Ovary (tissue), 3 donors: ENCODE results near the gene SIGLEC1.

Experiments used
- EP300 ChIP-seq: sonication (generic); formaldehyde crosslinking; IDR thresholded peaks from one replicate; pipeline ENCODE4 v1.6.1; 2017; ENCODE audit warnings: antibody characterized with exemption
- POLR2A ChIP-seq: fragments of 450-650 bp; IDR thresholded peaks from one replicate; pipeline ENCODE4 v1.6.1; 2017; ENCODE audit warnings: antibody characterized with exemption, mild to moderate bottlenecking, moderate library complexity
- TF ChIP-seq, protein P1 (sequence below), 3 donors: fragments of 450-650 bp in 2 of 3; fragments of 200-600 bp in 1 of 3; IDR thresholded peaks; one replicate each; pipeline versions ENCODE4 v1.5.1 to v1.8.0; 2016 to 2022; ENCODE audit warnings: antibody characterized with exemption in 3 of 3, mild to moderate bottlenecking in 1 of 3
- donor health status: DM: no; HTN: no; CAD: no.

DNA sequence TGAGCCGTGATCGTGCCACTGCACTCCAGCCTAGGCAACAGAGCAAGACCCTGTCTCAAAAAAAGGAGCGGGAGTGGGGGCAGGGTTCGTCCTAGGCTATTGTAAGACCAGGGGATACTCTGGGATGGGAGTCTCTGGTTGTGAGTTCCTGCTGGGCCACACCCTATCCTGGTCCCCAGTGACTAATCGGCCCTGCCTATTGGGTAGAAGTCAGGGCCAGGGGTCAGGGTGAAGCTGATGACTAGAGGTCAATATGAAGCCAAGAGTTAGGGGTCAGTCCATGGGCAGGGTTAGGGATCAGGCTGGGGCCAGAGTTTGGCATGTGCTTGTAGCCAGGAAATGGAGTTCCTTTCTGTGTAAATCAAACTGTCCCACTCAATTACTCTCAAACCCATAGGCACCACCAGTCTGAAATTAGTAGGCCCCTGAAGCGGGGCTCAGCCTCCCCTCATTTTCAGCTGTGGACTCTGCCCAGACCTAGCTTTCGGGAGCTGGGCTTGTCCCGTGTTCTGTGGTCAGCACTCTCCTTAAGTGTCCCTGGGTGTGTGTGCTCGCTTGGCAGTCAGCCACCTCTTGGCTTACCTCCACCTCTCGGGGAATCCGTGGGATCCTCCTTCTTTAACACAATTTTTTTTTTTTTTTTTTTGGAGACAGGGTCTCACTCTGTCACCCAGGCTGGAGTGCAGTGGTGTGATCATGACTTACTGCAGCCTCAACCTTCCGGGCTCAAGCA is 21.9 kb upstream of the SIGLEC1 start:
- TF ChIP-seq POLR2A = no peak
- TF ChIP-seq, protein P1, sequence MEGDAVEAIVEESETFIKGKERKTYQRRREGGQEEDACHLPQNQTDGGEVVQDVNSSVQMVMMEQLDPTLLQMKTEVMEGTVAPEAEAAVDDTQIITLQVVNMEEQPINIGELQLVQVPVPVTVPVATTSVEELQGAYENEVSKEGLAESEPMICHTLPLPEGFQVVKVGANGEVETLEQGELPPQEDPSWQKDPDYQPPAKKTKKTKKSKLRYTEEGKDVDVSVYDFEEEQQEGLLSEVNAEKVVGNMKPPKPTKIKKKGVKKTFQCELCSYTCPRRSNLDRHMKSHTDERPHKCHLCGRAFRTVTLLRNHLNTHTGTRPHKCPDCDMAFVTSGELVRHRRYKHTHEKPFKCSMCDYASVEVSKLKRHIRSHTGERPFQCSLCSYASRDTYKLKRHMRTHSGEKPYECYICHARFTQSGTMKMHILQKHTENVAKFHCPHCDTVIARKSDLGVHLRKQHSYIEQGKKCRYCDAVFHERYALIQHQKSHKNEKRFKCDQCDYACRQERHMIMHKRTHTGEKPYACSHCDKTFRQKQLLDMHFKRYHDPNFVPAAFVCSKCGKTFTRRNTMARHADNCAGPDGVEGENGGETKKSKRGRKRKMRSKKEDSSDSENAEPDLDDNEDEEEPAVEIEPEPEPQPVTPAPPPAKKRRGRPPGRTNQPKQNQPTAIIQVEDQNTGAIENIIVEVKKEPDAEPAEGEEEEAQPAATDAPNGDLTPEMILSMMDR (IDR thresholded peaks at IDR 0.05) = no peak
- TF ChIP-seq EP300 = no peak
